HG03159 (cell line): Measurements from ENCODE around the gene STAT5A.

ENCODE experiments used
- ATAC-seq: cut with Tn5 transposase; IDR thresholded peaks from one replicate; pipeline ENCODE4 v1.9.1; 2021; ENCODE audit warnings: mild to moderate bottlenecking, moderate library complexity; ENCODE audit not compliant: unreplicated experiment

STAT5A gene

DNA sequence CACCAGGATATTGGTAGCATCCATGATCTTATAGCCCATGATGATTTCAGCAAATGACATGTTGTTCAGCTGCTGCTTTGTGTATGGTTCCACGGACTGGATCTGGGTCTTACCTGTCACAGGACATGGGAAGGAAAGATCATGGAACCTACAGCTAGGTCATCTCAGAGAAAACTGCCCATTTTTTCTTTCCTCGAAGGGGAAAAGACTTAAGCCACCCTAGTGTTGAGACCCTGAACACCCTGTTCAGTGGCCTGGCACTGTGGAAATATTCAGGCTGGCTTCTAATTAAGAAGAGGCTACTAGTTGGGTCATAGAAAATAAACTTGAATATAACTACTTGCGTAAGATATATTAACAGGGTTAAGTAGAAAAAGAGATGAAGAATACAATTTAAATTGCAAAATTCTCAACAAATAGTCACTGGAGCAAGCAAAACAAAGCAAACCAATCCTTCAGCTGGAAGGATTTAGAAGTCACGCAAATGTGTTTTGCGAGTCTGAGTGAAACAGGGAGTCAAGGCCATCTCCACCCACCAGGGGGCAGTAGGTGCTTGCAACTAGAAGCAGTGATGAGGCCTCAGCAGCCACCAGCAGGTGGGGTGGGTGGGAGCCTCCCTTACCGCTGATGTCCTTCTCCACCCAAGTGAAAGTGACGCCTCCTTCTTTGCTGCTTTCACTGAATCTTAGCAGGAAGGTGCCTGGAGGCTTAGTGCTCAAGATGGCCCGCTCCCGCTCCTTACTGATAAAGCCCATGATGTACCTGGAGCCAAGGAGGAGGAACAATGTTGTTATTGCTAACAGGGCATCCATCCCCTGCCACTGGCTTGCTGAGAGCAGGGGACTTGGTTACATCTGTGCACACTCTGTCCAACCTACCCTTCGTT lies 34.3 kb downstream of the STAT5A start:
- peak; percentile 67 for ATAC-seq

DNA sequence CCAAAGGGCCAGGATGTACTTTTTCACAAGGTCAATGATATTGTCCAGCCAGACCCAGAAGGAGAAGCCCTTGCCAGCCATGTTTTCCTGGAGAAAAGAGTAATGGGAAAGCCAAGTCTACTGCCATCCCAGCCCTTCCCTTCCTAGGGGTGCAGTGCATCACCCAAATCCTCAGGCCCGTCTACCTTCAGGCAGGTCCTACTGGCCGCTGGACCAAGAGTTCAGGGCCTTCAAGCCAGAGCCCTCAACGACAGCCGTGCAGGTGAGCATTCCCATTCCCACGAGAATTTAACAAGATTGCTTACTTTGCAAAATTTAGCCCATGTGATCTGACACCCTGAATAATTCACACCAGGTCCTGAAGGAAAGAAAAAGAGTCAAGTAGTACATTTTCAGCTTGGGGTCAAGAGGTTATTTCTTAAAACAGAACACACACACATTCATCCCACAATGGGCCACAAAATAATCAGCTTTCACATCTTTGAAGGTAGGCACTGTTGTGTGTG lies 35.0 kb downstream of the STAT5A start:
- no peak for ATAC-seq

DNA sequence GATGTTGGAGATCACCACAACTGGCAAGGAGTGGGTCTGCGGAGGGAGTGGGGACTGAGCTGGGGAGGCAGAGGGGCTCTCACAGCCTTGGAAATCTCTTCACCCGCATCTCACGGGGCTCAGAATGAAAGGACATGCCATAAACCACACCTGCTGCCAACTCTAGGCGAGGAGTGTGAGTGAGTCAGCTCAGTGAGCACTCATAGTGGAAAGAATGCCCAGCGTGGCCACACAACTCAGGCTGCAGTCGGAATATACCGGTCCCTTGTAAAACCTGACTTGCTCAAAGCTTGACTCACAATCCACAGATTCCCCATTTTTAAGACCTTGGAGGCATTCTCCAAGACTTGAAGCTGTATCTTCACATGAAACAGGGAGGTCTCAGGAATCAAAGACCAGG lies 36.7 kb downstream of the STAT5A start:
- no peak for ATAC-seq

DNA sequence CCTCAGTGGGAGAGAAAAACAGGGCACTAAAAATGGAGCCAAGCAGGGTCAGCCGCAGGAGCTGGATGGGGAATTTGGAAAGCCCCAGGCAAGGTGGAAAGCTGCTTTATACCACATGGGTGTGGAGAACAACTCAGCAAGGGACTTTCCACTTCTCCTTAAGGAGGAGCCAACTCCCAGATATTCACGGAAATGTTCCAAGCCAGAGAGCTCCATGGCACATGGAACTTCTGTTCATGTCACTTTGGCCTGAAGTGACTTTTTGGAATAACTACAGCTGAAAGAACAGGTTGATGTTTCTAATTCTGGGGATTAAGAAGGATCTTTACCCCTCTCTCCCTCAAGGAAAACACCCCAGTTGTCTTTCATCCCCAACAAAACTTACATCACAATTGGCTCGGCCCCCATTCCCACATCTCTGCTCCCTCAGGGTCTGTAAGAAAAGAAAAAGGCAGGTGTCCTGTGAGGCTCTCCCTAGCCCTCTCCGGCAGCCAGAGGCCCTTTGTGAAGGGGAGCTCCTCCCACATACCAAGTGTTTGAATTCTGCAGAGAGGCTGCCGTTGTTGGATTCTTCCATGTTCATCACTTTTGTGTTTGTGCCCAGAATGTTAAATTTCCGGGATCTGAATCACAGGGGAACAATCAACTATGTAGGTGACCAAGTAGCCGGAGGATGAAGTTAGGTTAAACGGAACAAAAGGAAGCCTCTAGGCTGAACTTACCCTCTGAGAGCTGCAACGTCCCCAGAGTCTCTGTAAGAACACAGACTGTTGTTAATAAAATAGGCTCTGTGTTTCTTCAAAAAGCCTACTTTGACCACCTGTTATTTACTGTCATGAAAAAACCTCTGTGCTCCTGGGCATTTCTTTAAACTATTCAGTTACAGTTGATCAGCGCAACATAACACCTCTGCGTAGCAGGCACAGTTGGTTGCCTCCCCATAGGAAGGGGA lies 41.0 kb downstream of the STAT5A start:
- ATAC-seq, result no peak

DNA sequence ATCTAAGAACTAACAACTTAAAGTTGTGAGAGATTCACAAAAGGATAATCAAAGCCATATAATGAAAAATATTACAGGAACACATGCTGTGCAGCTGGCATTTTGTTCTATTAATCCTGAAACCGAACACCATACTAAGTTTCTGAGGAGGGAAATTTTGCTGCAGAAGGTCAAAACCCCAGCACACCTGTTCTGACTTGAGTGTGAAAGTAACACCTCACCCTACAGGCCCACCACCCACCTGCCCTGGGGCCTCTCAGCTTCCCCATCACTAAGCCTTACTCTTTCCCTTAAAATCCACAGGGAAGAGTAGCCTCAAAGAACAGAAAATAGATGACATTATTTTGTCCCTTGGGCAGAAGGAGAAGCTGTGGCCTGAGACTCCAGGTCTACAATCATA lies 44.8 kb downstream of the STAT5A start:
- no peak for ATAC-seq

DNA sequence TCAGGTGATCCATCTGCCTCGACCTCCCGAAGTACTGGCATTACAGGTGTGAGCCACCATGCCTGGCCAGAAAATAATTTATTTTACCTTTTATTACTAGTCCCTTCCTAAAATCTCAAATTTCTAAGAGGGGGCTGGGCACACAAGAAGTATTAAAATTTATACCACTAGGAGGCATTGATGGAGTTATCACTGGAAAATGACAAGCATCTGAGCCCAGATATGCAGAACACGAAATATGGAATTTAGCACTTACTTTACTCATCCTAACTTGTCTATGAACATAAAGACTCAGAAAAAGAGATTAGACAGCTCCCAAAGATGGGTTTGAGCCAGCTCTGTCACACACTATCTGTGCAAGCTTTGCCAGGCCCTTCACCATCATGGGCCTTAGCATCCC lies 46.4 kb downstream of the STAT5A start:
- ATAC-seq, result no peak

DNA sequence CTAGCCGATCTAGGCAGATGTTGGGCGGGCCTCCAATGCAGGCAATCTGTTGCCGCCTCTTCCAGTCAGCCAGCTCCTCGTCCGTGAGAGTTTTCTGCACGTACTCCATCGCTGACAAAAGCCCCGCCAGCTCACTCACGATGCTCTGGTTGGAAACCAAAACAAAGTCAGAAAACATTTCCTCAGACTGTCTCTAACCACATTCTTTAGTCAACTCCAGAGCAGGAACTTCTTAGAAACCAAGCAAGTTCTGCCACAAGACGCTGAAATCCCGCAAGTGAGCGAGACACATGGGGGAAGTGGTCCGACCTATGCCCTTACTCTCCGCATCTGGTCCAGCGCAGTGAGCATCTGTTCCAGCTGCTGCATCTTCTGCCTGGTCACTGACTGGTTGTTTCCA lies 49.1 kb downstream of the STAT5A start:
- ATAC-seq, result no peak

DNA sequence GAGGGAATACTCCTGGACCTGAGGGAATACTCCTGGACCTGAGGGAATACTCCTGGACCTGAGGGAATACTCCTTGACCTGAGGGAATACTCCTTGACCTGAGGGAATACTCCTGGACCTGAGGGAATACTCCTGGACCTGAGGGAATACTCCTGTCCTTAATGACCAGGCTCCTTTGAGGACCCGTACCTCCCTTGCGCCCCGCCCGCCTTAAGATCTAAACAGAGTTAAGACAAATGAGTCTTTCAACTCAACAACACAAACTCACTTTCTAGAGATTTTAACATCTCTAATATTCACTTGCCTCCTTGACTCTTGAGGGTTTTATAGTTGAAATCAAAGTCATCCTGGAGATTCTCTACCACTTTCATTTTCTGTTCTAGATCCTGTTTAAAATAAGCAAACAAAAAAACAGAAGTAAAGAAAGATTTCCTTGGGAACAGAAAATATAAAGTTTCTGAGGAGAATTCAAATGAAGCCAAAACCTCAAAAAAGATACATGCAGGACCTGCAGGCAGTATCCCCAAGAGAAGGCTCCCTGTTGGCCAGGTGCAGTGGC lies 50.2 kb downstream of the STAT5A start:
- no peak for ATAC-seq

DNA sequence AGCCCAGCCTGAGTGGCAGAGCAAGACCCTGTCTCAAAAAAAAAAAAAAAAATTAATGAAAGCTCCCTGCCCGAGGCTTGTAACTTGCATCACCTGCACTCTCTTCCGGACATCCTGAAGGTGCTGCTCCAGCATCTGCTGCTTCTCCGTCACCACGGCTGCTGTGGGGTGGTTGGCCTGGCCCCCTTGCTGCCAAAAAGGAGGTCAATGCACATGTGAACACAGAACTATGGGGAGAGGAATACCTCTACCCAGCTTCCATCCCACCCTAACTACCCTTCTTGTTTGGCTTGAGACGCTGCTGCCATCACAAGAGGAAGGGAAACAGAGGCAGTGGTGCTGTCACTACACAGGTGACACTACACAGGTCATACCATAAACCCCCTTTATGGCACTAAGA lies 50.9 kb downstream of the STAT5A start:
- ATAC-seq, result no peak

DNA sequence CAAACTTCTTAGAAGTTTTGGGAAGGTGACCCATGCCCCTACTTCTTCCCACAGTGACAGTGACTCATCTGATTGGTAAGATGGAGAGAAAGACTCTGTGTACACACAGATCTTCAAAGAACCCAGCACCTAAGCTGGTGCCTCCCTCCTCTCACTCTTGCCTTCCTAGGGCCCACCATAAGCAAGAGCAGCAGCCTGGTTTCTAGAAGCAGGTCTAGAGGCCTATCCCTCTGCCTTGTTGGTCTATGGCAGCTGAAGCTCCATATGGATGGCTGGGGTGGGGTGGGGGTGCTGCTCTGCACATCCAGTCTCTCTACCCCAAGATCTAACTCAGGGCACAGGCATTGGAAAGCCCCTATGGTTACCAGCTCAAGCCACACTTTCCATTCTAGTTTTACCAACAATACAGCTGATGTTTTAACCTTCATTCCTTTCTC lies 52.4 kb downstream of the STAT5A start:
- ATAC-seq, result no peak

DNA sequence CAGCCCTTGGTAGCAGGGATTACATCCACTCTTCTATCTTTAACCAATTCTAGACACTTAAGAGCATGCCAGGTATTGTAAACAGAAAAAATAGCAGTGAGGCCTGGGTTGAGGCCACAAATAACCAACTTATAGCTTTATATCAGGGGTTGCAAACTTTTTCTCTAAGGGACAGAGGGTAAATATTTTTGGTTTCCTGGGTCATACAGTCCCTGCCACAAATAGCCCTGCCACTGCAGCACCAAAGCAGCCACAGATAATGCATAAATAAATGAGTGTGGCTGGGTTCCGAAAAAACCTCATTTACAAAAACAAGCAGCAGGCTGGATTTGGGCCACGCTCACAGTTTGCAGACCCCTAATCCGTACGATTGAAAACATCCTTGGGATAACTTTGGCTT lies 53.3 kb downstream of the STAT5A start:
- no peak for ATAC-seq

DNA sequence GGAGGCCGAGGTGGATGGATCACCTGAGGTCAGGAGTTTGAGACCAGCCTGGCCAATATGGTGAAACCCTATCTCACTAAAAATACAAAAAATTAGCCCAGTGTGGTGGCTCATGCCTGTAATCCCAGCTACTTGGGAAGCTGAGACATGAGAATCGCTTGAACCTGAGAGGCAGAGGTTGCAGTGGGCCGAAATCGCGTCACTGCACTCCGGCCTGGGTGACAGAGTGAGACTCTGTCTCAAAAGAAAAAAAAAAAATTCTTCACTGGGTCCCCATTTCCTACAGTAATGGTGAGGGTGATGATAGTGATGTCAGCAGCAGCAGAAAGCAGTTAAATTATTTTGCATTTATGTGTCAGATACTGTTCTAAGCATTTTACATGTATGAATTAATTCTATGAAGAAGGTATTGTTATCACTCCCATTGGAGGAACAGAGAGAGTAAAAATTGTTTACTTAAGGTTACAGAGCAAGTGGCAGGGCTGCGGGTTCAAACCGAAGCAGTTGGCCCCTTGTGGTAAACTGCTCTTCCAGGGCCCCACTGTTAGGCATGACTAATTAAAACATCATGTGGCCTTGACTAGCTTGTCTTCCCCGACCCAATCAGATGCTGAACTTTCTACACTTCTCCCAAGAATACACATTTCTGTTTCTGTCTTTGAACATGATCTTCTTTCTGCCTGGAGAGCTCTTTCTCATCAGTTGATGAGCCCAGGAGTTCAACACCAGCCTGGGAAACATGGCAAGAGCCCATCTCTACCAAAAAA lies 54.1 kb downstream of the STAT5A start:
- no peak for ATAC-seq

DNA sequence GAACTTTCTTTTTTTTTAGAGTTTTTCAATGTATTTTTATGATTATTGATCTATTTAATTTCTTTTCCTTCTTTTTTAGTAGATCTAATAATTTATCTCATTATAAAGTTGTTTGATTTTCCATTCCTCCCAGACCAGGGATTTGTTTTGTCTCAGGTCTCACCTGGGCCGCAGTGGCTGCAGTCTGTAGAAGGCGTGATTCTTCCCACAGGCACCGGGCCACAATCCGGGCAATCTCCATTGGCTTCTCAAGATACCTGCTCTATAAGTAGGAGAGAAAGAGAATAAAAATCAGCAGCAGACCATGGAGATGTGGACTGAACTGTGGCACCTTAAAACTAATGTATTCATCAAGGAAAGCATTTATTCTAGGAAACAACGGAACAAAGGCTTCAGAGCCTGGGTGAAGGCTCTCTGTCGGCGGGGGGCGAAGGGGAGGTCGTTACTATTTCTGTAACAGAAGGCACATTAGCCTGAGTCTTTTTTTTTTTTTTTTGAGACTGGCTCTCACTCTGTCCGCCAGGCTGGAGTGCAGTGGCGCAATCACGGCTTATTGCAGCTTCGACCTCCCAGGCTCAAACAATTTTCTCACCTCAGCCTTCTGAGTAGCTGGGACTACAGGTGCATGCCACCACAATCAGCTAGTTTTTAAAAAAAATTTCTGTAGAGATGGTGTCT lies 57.2 kb downstream of the STAT5A start:
- no peak for ATAC-seq

DNA sequence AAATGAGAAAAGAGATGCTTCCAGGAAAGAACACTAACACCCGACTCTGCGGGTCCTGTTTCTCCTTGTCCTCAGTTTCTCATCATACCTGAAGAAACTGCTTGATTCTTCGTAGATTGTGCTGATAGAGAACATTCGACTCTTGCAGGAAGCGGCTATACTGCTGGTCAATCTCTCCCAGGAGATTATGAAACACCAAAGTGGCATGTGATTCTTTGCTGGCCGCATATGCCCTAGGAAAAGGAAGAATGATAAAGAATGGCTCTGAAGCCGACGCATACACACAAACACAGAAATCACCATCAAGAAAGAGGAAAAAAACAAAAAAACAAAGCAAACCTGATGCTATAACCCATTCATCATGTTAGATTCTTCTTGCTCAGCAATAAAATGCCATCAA lies 58.2 kb downstream of the STAT5A start:
- no peak for ATAC-seq

DNA sequence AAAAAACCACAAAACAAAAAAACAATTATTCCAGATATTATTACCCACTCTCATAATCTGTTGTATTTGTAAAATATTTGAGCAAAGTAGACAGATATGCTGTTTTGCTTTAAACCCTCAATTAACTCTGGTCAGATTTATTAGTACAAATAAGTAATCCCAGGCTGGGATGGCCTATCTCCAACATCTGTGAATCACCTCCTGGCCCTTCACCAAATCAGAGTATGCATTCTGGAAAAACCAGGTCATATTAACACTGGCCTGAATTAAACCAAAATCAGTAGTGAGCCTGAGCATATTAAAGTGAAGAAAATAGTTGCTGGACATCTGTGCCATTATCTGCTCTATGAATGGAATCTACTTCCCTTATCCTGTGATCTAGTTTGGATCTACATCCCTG lies 58.9 kb downstream of the STAT5A start:
- no peak for ATAC-seq

DNA sequence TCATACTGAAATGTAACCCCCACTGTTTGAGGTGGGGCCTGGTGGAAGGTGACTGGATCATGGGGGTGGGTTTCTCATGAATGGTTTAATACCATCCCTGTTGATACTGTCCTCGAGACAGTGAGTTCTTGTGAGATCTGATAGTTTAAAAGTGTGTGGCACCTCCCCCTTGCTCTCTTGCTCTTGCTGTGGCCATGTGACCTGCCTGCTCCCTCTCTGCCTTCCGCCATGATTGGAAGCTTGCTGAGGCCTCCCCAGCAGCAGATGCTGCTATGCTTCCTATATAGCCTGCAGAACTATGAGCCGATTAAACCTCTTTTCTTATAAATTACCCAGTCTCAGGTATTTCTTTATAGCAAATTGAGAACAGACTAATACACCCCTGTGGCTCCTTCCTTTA lies 59.3 kb downstream of the STAT5A start:
- ATAC-seq, result no peak

DNA sequence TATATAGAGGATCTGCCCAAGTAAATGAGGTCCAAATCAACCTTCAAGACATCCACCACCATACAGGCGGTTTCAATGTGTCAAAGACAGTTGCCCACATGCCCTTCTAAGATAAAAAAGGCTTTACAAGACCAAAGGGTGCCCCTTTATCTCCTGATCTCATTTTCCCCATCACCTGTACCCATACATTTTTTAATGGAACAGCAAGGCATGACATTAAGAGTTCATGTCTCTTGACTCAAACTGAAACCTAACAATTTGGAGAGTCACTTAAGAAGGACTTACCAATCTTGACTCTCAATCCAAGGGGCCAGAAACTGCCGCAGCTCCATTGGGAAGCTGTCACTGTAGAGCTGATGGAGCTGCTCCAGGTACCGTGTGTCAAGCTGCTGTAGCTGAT lies 59.8 kb downstream of the STAT5A start:
- no peak for ATAC-seq

DNA sequence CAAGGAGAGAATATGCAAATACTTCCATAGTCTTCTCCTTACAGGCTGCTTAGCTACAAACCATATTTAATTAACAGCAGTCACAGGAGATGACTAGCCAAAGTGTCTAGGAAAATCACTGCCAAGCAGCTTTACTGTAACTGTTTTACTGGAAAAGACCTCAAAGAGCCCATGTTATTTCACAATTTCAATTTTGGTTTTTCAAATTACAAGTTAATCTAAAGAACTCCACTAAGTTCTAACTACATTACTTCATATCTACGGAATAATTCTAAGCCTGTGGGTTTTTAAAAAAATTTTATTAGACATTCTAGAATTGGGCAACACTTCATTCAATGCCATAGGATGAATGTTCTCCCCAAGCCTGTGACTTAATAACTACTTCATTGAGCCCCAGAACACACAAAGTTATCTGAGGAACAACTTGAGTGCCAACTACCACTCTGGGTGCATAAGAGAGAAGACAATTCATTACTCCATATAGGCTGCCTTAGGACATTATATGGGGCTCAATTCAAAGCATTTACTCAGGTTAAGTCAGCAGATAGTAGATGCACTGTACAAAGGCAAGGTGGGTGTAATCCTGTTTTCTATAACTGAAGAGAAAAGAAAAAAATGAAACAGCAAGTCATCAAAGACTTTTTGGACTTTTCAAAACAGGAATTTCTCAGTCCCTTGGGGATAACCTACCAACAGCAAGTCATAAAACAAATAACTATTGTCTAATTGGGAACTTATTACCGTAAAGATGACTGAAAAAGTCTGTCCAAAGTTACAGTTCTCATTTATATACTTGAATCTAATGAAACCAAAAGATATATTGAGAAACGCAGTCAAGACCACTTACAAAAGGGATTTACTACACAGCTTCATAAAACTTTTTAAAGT lies 66.9 kb downstream of the STAT5A start:
- no peak for ATAC-seq

DNA sequence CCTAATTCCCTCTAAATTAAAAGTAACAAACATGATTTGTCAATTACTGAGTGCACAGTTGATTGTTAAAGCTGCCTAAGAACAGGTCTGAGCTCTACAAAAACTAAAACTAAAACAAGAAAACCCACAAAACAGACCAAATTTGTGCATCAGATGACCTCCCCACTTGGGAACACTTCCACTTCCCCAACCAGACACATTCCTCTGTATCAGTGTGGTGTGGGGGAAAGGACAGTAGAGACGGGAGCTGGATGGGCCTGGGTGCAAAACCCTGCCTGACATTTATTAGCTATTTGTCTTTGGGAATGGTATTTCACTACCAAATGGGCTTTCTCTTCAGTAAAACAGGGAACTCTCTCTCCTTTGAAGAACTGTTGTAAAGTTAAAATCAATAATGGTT lies 70.1 kb downstream of the STAT5A start:
- ATAC-seq, result no peak
